ENCODE results near the gene MUC20.
"Not testable (repeated sequence)": the region's sequence is repeated elsewhere in the genome, so short reads cannot be mapped to it uniquely, and the experiment has no call there.

Gene MUC20

GRCh38 chr3:195692781-195693427, 27.9 kb upstream of the MUC20 start:
- DNase-seq = no peak

DNA sequence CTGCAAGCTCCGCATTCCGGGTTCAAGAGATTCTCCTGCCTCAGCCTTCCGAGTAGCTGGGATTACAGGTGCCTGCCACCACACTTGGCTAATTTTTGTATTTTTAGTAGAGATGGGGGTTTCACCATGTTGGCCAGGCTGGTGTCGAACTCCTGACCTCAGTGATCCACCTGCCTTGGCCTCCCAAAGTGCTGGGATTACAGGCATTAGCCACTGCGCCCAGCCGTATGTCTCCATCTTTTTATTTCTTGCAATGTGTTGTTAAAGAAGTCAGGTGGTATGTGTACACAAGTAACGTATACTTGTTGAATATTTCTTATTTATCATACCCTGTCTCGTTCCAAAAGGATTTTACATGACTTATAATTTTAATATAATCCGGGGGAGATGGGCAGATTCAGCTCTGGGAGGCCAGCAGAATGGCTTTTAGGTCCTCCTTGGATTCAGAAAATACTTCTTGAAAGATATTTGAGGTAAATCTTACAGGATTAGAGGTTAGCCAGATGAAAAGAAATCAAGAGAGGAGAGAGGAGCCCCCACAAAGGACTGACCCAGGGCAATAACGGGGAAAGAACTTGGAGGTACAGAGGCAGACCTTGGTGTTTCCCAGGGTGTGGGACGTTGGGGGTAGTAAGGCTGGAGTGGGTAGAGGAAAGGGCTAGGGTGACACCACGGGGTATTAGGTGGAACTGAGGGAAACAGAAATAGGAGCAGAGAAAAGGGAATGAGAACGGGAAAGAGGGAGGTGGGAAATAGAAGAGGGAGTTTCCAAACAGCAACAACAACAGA, 27.2 kb upstream of the MUC20 start:
- DNase-seq = no peak

DNA sequence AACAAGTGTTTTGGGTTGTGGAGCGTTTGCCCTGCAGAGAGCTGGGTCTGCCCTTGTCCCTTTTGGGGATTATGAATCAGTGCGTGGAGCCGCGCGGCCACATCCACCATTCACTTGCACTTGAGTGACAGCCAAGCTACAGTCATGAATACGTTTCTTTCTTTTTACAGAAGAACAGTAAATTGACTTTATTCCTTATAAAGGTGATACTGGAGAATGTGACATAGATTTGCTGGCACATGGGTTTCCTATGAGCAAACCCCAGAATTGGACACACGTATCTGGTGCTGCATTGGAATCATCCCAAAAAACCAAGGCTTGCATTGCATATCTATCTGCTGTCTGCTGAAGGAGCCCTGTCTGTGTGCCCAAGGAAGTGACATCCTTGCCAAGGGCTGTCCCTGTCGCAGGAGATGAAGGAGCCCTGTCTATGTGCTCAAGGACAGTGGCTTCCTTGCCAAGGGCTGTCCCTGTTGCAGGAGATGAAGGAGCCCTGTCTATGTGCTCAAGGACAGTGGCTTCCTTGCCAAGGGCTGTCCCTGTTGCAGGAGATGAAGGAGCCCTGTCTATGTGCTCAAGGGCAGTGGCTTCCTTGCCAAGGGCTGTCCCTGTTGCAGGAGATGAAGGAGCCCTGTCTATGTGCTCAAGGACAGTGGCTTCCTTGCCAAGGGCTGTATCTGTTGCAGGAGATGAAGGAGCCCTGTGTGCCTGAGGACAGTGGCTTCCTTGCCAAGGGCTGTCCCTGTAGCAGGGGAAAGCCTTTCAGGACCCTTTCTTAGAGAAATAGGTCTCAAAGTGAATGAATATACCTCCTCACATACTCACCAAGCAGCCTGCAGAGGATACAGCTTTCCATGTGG, 26.3 kb upstream of the MUC20 start:
- DNase-seq = not testable (repeated sequence)

GRCh38 chr3:195696632-195697278, 24.0 kb upstream of the MUC20 start:
- no peak for DNase-seq

DNA sequence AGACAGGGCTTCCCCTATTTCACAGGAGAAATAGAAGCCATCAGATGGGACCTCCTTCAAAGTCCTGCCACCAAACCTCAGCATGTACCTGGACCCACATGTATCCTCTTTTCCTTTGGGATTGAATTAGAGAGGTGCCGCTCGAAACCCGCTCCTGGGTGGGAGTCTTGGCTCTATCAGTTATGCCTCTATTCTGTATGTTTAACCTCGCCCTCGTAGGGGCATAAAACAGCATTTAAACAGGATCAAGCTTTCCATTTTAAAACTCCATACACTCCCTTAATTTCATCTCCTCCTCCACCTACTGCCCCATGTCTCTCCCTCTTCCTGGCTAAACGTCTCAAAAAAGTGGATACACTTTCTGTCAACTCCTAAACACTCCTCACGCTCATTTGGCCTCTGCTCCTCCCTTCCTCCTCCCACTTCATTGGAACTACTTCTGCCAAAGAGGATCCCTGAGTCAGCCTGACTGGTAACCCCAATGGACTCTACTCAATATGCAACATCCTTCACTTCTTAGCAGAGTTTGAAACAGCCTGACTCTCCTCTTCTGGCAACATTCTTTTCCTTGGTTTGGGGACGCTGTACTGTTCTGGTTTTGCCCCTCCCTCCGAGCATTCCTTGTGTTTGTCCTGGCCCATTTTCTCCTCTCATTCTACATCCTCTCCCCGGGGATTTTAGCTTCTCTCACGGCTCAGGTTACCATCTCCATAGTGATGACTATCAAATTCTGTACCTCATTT, 23.0 kb upstream of the MUC20 start:
- DNase-seq = no peak

DNA sequence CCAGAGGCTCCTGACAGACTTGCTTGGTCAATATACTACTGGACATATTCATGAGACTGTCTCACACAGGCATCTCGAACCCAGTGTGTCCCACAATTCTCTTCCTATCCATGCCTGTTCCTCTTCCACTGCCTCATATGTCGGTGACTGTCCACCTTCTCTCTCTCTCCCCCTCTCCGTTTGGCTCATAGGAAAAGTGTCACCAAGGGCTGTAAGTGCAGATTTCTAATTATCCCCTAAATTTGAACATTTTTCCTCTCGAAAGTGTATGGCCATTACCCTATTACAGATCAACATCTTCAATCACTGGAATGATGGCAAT, 22.5 kb upstream of the MUC20 start:
- no peak for DNase-seq

- DNase-seq = no peak
These were observed 22.0 kb upstream of the MUC20 start for GRCh38 chr3:195698647-195699387.

DNA sequence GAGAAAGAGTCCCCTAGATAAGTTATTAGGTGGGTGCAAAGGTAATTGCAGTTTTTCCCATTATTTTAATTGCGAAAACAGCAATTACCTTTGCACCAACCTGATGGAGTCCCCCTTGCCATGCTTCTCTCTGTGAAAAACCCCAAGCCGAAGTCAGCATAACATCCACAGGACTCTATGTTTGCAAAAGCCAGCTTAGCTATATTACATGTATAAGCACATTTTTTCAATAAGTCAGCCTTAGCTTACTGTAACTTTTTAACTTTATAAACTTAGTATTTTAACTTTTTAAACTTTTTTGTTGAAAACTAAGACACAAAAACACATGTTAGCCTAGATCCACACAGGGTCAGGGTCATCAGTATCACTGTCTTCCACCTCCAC, 21.4 kb upstream of the MUC20 start:
- no peak for DNase-seq

GRCh38 chr3:195699860-195700259, 20.9 kb upstream of the MUC20 start:
- no peak for DNase-seq

GRCh38 chr3:195700319-195700718, 20.5 kb upstream of the MUC20 start:
- DNase-seq = no peak

DNA sequence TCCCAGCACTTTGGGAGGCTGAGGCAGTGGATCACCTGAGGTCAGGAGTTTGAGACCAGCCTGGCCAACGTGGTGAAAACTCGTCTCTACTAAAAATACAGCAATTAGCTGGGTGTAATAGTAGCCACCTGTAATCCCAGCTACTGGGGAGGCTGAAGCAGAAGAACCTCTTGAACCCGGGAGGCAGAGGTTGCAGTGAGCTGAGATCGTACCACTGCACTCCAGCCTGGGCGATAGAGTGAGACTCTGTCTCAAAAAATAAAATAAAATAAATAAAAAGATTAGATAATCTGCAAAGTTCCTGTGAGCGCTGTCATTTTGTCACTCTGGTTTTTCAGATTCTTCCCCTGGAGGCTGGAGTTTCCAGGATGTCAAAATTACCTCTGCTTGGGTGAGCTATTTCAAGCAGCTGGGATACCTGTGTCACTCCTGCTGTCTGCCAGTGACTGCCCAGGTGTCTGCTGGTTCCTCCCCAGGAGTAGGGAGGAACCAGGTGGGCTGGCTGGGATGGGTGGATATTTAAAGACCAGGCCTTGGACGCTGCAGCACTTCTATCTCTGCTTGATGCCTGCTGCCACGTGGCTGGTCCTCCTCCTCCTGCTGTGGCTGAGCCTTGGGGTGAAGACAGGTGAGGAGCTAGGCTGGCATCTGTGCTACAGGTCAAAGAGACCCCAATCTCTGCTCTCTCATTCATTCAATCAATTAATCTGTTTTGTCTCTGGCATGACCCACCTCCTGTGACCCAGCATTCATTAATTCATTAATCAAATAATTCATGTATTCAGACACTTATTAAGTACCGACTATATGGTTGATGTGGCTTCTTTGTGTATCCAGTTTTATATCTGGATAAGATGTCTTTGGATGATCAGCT, 19.5 kb upstream of the MUC20 start:
- DNase-seq = no peak

DNA sequence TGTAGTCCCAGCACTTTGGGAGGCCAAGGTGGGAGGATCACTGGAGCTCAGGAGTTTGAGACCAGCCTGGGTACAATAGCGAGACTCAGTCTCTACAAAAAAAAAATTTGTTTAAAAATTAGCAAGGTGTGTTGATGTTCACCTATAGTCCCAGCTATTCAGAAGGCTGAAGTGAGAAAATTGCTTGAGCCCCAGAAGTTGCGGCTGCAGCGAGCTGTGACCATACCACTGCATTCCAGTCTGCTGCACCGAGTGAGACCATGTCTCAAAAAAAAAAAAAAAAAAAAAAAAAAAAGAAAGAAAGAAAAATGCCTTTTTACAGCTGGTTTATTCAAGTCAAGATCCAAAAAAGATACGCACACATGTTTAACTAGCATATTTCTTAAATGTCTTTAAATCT, 17.0 kb upstream of the MUC20 start:
- DNase-seq = no peak

DNA sequence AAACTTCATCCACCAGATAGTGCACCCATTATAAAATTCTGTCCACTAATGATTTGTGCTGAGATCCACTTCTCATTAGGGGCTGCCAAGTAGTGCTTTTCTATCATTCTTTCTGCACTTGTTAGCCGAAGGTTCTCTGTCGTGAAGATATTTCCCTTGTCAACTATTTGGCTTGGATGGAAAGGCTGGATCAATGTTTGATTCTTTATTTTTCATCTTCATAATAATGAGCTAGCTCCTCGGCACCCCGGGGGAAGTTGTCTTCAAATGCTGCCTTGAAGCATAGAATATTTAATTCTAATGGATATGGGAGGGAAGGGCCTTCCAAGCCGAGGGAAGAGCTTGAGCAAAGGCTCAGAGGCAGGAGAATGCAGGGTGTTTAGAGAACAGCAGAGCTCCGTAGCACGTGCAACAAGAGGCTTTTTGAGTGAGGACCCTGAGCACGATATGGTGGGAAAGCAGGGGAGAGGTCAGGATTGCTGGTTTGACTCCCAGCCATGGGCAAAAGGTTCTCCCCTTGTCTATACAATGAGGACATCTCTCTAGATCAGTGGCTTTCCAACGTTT, 16.3 kb upstream of the MUC20 start:
- no peak for DNase-seq

DNA sequence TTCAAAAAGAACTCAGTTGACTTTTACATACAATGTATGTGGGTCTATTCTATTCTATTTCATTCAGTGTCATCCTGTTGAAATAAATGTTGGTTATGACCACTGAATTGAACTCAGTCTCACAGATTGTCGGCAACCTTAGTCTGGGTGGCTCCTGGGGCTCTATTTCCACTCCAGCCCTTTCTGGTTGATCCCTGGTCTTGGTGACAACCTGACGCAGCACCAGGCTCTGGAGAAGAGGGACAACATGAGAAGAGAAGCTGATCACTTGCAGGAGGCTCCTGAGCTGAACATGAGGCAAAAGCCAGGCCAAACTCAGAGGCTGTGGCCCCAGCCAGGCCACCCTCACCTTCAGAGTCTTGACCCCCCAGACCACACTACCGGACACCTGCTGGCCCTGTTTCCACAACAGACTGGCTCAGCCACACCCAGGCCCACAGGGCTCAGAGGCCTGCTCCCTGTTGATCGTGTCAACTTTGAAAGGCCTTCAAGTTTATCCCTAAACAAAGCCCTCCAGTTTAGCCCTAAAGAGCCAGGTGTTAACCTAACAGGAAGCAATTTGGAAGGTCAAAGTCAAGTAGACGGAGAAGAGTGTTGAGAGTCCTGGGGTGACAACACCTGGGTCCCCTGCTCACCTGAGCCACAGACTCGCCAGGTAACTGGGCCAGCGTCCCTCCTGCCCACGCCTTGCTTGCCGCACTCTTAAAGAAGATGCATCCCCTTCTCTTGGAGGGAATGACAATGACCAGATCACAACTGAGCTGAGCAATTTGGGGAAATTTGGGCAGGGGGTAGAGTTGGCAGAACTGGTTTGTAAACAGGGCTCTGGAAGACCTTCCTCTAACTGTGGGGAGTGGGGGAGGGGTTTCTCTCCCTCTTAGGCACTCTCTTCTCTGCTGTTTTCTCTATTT, 15.4 kb upstream of the MUC20 start:
- DNase-seq = no peak

- DNase-seq = no peak
These were observed 12.7 kb upstream of the MUC20 start for GRCh38 chr3:195708061-195708460.

DNA sequence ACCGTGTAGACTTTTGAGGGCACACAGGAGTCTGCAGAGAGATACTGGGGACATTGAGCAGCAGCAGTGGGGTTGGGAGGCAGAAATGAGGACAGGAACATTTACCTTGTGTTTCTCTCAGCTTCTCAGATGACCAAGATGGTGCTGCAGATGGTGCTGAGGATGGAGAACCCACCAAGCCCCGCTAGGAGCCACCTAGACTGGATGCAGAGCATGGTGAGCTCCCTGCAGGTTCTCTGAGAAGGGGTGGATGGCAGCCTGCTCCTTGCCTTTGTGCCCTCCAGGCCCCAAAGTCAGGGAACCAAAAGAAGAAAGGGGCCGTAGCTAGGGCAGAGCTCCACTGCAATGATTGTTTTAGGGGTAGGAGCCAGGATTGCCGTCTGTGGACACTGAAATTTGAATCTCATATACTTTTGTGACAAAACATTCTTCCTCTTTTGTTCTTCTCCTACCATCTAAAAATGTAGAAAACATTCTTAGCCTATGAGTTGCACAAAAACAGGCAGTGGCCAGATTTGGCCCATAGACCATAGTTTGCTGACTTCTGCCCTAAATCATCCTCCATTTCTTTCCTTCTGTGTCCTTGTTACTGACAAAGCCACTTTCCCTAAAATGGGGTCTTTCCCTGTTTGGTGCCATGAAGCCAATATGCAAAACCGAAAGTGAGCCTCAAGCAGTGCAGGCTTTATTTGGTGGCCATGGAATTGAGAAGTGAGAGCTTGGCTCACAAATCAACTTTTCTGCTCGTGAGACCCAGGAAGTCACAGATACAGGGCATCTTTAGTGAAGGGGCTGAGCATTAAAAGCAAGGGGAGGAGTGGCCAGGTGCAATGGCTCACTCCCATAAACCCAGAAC, 11.9 kb upstream of the MUC20 start:
- DNase-seq = no peak

DNA sequence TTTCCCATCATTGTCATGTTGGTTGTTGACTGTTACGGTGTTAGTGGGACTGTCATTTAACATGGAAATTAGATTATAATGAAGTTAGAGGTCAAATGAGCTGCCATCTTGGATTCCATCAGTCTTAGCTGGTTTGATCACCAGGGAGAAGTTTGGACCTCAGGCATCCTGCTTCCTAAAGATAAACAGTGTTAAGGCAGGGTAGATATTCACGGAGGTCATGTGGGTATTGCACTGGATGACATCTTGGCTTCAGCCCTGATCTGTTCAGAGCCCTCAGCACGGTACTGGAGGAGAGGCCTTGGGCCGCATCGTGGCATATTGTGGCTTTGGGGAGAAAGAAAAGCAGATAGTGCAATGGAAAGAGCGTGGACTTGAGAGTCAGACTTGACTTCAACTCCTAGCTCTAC, 11.1 kb upstream of the MUC20 start:
- DNase-seq = no peak

- not testable (repeated sequence) for DNase-seq
These were observed 10.5 kb upstream of the MUC20 start for GRCh38 chr3:195710126-195710905.

Data from DMS79 treated with DMSO at 0.1 percent for 48 hours (cell line).